HCT116 (cell line): ENCODE results near the gene GRAMD1C.

ENCODE experiments used
- ATF3 ChIP-seq: IDR thresholded peaks from 2 replicates; pipeline ENCODE4 v1.6.1; 2012
- CTCF ChIP-seq, 3 experiments: fragments of 200-600 bp in 1 of 3; sonication (generic) in 1 of 3; IDR thresholded peaks in 2 of 3; conservative IDR thresholded peaks in 1 of 3; 2 replicates each; pipeline ENCODE4 v1.5.1; 2012 to 2017; ENCODE audit warnings: low read depth in 2 of 3, low read length in 2 of 3, antibody characterized with exemption in 1 of 3, borderline replicate concordance in 1 of 3, control low read depth in 1 of 3, mild to moderate bottlenecking in 1 of 3, mixed read lengths in 1 of 3, mixed run types in 1 of 3, moderate library complexity in 1 of 3; ENCODE audit not compliant: insufficient read depth in 1 of 3
- EGR1 ChIP-seq: IDR thresholded peaks from 2 replicates; pipeline ENCODE4 v1.6.1; 2012; ENCODE audit warnings: low read depth
- EZH2 ChIP-seq: fragments of 200-600 bp; sonication (generic); IDR thresholded peaks from 2 replicates; pipeline ENCODE4 v1.6.1; 2017; ENCODE audit warnings: antibody characterized with exemption, mixed run types
- EZH2phosphoT487 ChIP-seq: fragments of 200-600 bp; IDR thresholded peaks from 2 replicates; pipeline ENCODE4 v1.6.1; 2018; ENCODE audit warnings: antibody characterized with exemption, borderline replicate concordance
- MAX ChIP-seq: IDR thresholded peaks from 2 replicates; pipeline ENCODE4 v1.6.1; 2012
- POLR2A ChIP-seq: IDR thresholded peaks from 2 replicates; pipeline ENCODE4 v1.7.0; 2011; ENCODE audit warnings: borderline replicate concordance; ENCODE audit not compliant: insufficient read depth, insufficient read length; ENCODE audit errors: extremely low read depth
- RAD21 ChIP-seq: IDR thresholded peaks from 2 replicates; pipeline ENCODE4 v1.6.1; 2012; ENCODE audit warnings: low read depth, mild to moderate bottlenecking
- REST ChIP-seq: IDR thresholded peaks from 2 replicates; pipeline ENCODE4 v1.6.1; 2012; ENCODE audit warnings: low read depth
- SP1 ChIP-seq: IDR thresholded peaks from 2 replicates; pipeline ENCODE4 v1.6.1; 2012; ENCODE audit warnings: low read depth
- ZBTB33 ChIP-seq: IDR thresholded peaks from 2 replicates; pipeline ENCODE4 v1.6.1; 2011; ENCODE audit warnings: mild to moderate bottlenecking, low read length, moderate library complexity; ENCODE audit not compliant: insufficient replicate concordance; ENCODE audit errors: extremely low read depth
- ZFX ChIP-seq: fragments of 450-650 bp; IDR thresholded peaks from 2 replicates; pipeline ENCODE4 v1.6.1; 2017

- TF ChIP-seq CTCF (IDR thresholded peaks at IDR 0.05 in 2 of 3, conservative IDR thresholded peaks at IDR 0.05 in 1 of 3; ENCODE audit: borderline replicate concordance in 1 of 3, insufficient read depth in 1 of 3, low read depth in 2 of 3, low read length in 2 of 3) = no peak
- no peak for TF ChIP-seq ATF3
- TF ChIP-seq EGR1 = no peak
- no peak for TF ChIP-seq MAX
- TF ChIP-seq POLR2A = no peak
- TF ChIP-seq SP1 = no peak
- TF ChIP-seq ZFX = no peak
- TF ChIP-seq EZH2phosphoT487 = no peak
- no peak for TF ChIP-seq EZH2
- TF ChIP-seq ZBTB33 = no peak
- TF ChIP-seq REST = no peak
- TF ChIP-seq RAD21 = no peak
Observed at GRCh38 chr3:113954091-113954685, 115.6 kb downstream of the GRAMD1C start.
